Caco-2 (cell line): ENCODE data around the gene CUL4B. TPM values are rescaled to one million over a fixed set of nuclear protein-coding genes. Genes with fewer than 3 reads are reported as not detected.
"Not testable (repeated sequence)": the region's sequence is repeated elsewhere in the genome, so short reads cannot be mapped to it uniquely, and the experiment has no call there.

Experiments used
- BruUV-seq: library from RNA; stranded (reverse); fragments of 400-500 nt; replicated peaks from 2 replicates; lab custom pipeline; 2021; lab: Mats Ljungman, UMichigan
- CTCF ChIA-PET: fragments of 300-600 bp; sonication (Branson Sonifier 250); formaldehyde crosslinking; loops from one replicate; lab custom pipeline; 2022; ENCODE audit warnings: antibody characterized with exemption; lab: Charles Lee
- POLR2A ChIA-PET: fragments of 300-600 bp; sonication (Branson Sonifier 250); formaldehyde crosslinking; loops from one replicate; lab custom pipeline; 2022; ENCODE audit warnings: antibody characterized with exemption; lab: Charles Lee
- DNase-seq, 2 experiments: peaks; one replicate each; pipeline versions ENCODE4 v3.0.0 to v3.0.0-alpha.2; 2020 to 2022
- H3K27me3 ChIP-seq: replicated peaks from 2 replicates; pipeline ENCODE4 v1.6.0; 2011; ENCODE audit warnings: low read length; ENCODE audit not compliant: control insufficient read depth, insufficient read depth
- H3K36me3 ChIP-seq: 2 replicates; pipeline ENCODE4 v1.5.1; 2011; ENCODE audit warnings: low read length; ENCODE audit not compliant: control insufficient read depth, insufficient read depth
- H3K4me1 ChIP-seq: fragments of 250-450 bp; sonication (Bioruptor Pico); 2 replicates; pipeline ENCODE4 v1.5.1; 2020; ENCODE audit warnings: mild to moderate bottlenecking
- H3K4me3 ChIP-seq: 2 replicates; pipeline ENCODE4 v1.5.1; 2011; ENCODE audit warnings: low read depth, mild to moderate bottlenecking, control low read depth, low read length
- H3K9me3 ChIP-seq: fragments of 250-450 bp; sonication (Bioruptor Pico); 2 replicates; pipeline ENCODE4 v1.5.1; 2020; ENCODE audit warnings: mild to moderate bottlenecking, moderate library complexity
- H3K27ac Mint-ChIP-seq: one replicate; pipeline ENCODE4 v1.8.0; 2022; ENCODE audit warnings: mixed read lengths; ENCODE audit not compliant: unreplicated experiment
- H3K27me3 Mint-ChIP-seq: one replicate; pipeline ENCODE4 v1.8.0; 2022; ENCODE audit warnings: mixed read lengths; ENCODE audit not compliant: insufficient read depth, unreplicated experiment
- H3K36me3 Mint-ChIP-seq: one replicate; pipeline ENCODE4 v1.8.0; 2022; ENCODE audit warnings: mild to moderate bottlenecking, mixed read lengths; ENCODE audit not compliant: insufficient read depth, unreplicated experiment
- H3K4me1 Mint-ChIP-seq: one replicate; pipeline ENCODE4 v1.8.0; 2022; ENCODE audit warnings: low read depth, mixed read lengths; ENCODE audit not compliant: unreplicated experiment
- H3K4me3 Mint-ChIP-seq: one replicate; pipeline ENCODE4 v1.8.0; 2022; ENCODE audit warnings: mild to moderate bottlenecking, moderate library complexity, mixed read lengths; ENCODE audit not compliant: unreplicated experiment
- H3K9me3 Mint-ChIP-seq: one replicate; pipeline ENCODE4 v1.8.0; 2022; ENCODE audit warnings: mixed read lengths; ENCODE audit not compliant: unreplicated experiment
- intact Hi-C: fragments of 100-400 bp; cut with micrococcal nuclease; formaldehyde crosslinking; loops from one replicate; pipeline ENCODE4 v1.10.0; 2022; ENCODE audit not compliant: unreplicated experiment
- total RNA-seq: library from RNA; stranded (reverse); gene quantifications from 2 replicates; pipeline ENCODE4 v1.2.3, GENCODE V29; 2022
- TF ChIP-seq, protein P1 (sequence below), 2 experiments: fragments of 200-600 bp in 1 of 2; IDR thresholded peaks; 1 replicate in 1 of 2; 2 replicates in 1 of 2; pipeline versions ENCODE4 v1.5.1 to v1.8.0; 2011 to 2022; ENCODE audit warnings: antibody characterized with exemption in 1 of 2, control low read depth in 1 of 2, inconsistent platforms in 1 of 2, low read depth in 1 of 2, low read length in 1 of 2, mild to moderate bottlenecking in 1 of 2, moderate library complexity in 1 of 2; ENCODE audit not compliant: insufficient read depth in 1 of 2, severe bottlenecking in 1 of 2, unreplicated experiment in 1 of 2

Gene CUL4B
- total RNA-seq, 1 experiment from 2014 or later = 41.0 TPM

DNA sequence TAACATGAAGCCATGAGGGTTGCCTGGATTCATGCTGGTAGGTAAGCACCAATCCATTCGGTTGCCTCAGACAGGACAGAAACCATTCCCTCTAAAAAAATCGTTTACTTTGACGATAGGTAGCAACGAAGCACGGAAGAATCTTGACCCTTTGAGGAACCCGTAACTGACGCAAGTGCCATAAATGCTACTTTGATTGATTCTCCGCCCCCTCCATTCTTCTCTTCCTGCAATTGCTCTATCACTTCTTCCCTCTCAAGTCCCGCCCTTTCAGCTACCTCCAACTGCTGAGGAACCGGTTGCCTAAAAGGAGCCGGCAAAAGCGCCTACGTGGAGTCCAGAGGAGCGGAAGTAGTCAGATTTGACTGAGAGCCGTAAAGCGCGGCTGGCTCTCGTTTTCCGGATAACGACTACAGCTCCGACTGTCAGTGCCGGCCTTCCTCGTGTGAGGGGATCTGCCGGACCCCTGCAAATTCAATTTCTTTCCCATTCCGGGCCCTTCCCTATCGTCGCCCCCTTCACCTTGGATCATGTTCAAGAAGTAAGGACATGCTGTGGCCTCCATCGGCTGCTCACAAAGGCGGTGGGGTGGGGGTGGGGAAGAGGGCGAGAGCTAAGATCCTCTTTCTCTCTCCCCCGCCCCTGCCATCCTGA, 43.1 kb upstream of the CUL4B start, which contains the start of gene MCTS1:
TSS of gene MCTS1 (plus strand) at position 395 of the 654 bp plus-strand sequence. CDS start at position 531, 136 bp downstream.
- CTCF ChIA-PET = interaction anchor here (1.0 to 1.3 kb wide), 3 partner anchors 40 to 118 kb away, joined by 3 to 5 read pairs (median 4); partner anchors contain the start of gene CUL4B
- intact Hi-C loops = loop anchor here (1.0 to 5.0 kb wide), 3 partner anchors 26 to 92 kb away; partner anchors contain the start of gene C1GALT1C1
- BruUV-seq = no TSS peak
- Mint-ChIP-seq H3K36me3 (peaks cover 11% of the 10 kb centered on the region), H3K27me3 (no peaks in the 10 kb centered on the region), H3K4me1 (no peaks in the 10 kb centered on the region), H3K27ac (peak within 1 kb of the TSS; percentile 98), H3K9me3 (no peaks in the 10 kb centered on the region), H3K4me3 (peak within 1 kb of the TSS; percentile 99)
- POLR2A ChIA-PET = interaction anchor here (1.3 kb wide), 1 partner anchor 43 kb away, joined by 28 read pairs; the partner anchor contains the start of gene CUL4B
- no peaks in the 10 kb centered on the region for H3K36me3 ChIP-seq
- TF ChIP-seq, protein P1, sequence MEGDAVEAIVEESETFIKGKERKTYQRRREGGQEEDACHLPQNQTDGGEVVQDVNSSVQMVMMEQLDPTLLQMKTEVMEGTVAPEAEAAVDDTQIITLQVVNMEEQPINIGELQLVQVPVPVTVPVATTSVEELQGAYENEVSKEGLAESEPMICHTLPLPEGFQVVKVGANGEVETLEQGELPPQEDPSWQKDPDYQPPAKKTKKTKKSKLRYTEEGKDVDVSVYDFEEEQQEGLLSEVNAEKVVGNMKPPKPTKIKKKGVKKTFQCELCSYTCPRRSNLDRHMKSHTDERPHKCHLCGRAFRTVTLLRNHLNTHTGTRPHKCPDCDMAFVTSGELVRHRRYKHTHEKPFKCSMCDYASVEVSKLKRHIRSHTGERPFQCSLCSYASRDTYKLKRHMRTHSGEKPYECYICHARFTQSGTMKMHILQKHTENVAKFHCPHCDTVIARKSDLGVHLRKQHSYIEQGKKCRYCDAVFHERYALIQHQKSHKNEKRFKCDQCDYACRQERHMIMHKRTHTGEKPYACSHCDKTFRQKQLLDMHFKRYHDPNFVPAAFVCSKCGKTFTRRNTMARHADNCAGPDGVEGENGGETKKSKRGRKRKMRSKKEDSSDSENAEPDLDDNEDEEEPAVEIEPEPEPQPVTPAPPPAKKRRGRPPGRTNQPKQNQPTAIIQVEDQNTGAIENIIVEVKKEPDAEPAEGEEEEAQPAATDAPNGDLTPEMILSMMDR (IDR thresholded peaks at IDR 0.05; ENCODE audit: insufficient read depth in 1 of 2, low read depth in 1 of 2, low read length in 1 of 2, severe bottlenecking in 1 of 2, unreplicated experiment in 1 of 2) = no peak
- peak within 1 kb of the TSS; percentile 67 for H3K4me3 ChIP-seq
- H3K27me3 ChIP-seq = no peaks in the 10 kb centered on the region
- peak; percentile 88 to 95 for DNase-seq
- no peaks in the 10 kb centered on the region for H3K9me3 ChIP-seq
- H3K4me1 ChIP-seq = no peaks in the 10 kb centered on the region

DNA sequence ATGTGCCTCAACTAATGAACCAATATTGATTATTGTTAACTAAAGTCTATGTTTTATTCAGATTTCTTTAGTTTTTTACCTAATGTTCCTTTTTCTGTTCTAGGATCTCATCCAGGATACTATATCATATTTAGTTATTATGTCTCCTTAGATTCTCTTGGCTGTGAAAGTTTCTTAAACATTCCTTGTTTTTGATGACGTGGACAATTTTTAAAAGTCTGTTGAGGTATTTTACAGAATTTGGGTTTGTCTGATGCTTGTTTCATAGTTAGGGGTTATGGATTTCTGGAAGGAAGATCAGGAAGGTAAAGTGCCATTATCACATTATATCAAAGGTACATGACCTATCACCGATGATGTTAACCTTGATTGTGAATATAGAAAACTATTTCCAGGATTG, 24.9 kb upstream of the CUL4B start:
- H3K27me3 Mint-ChIP-seq = peaks cover 2% of the 10 kb centered on the region
- no peak for DNase-seq

DNA sequence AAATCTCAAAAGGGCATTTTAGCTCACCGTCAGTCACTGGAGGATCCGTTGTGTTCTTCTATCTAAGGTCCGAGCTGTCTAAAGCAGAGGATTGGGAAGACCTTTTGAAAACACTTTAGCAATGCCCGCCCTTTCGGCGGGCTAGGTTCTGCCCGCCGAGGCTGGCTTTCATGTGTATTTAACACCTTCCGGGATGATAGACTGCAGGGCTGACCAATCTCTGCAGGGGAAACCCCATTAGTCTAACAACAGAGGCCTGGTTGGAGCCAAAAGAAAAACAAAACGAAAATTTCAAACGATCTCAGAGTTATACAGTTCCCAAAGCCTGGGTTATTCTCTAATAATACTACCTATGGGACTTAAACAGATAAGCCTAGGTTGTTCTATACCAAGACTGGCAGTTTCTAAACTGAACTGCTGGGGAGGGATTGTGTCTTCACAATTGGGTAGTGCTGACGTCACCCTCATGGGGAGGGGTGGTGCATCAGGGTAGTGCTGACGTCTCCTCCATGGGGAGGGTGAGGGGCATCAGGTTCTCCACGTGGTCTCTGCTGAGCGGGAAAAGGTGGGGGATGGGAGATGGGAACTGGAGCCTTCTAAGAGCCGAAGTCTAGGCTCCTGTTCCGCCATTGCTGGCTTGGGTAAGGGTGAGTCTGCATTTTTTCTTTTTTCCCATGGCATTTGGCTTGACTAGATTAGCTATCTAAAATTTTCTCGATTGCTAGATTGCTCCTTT, 14.8 kb upstream of the CUL4B start:
- no peak overlapping the region for H3K27ac Mint-ChIP-seq
- intact Hi-C loops = no loop called here
- no peaks in the 10 kb centered on the region for H3K4me1 Mint-ChIP-seq
- TF ChIP-seq, protein P1 (IDR thresholded peaks at IDR 0.05; ENCODE audit: insufficient read depth in 1 of 2, low read depth in 1 of 2, low read length in 1 of 2, severe bottlenecking in 1 of 2, unreplicated experiment in 1 of 2) = no peak
- no peaks in the 10 kb centered on the region for H3K36me3 Mint-ChIP-seq
- no peak overlapping the region for H3K4me3 ChIP-seq
- no TSS peak for BruUV-seq
- no peaks in the 10 kb centered on the region for H3K27me3 Mint-ChIP-seq
- no peak overlapping the region for H3K4me3 Mint-ChIP-seq
- H3K36me3 ChIP-seq = no peaks in the 10 kb centered on the region
- no peaks in the 10 kb centered on the region for H3K4me1 ChIP-seq
- ChIA-PET POLR2A (no interaction called here), CTCF (no interaction called here)
- no peak for DNase-seq
- no peaks in the 10 kb centered on the region for H3K27me3 ChIP-seq
- no peaks in the 10 kb centered on the region for H3K9me3 ChIP-seq
- H3K9me3 Mint-ChIP-seq = no peaks in the 10 kb centered on the region

More for the DNA sequence above, 24.9 kb upstream of the CUL4B start:
- Histone ChIP-seq H3K4me1 (no peaks in the 10 kb centered on the region), H3K27me3 (no peaks in the 10 kb centered on the region), H3K9me3 (no peaks in the 10 kb centered on the region), H3K36me3 (no peaks in the 10 kb centered on the region), H3K4me3 (no peak overlapping the region)
- POLR2A ChIA-PET = no interaction called here
- Mint-ChIP-seq H3K9me3 (no peaks in the 10 kb centered on the region), H3K36me3 (no peaks in the 10 kb centered on the region), H3K27ac (no peak overlapping the region), H3K4me1 (no peaks in the 10 kb centered on the region), H3K4me3 (no peak overlapping the region)
- BruUV-seq = no TSS peak
- CTCF ChIA-PET = no interaction called here
- TF ChIP-seq, protein P1 (IDR thresholded peaks at IDR 0.05; ENCODE audit: insufficient read depth in 1 of 2, low read depth in 1 of 2, low read length in 1 of 2, severe bottlenecking in 1 of 2, unreplicated experiment in 1 of 2) = no peak
- intact Hi-C loops = no loop called here

DNA sequence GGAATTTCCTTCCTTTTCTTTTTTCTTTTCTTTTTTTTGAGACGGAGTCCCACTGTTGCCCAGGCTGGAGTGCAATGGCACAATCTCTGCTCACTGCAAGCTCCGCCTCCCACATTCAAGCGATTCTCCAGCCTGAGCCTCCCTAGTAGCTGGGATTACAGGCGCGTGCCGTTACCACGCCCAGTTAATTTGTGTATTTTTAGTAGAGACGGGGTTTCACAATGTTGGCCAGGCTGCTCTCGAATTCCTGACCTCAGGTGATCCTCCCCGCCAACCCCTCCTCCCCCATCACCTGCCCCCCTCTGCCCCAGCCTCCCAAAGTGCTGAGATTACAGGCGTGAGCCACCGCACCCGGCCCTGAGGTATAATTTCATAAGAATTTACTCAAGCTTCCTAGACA, 13.0 kb upstream of the CUL4B start:
- BruUV-seq, H3K4me3 ChIP-seq, H3K27me3 ChIP-seq, CTCF ChIA-PET, H3K4me3 Mint-ChIP-seq, H3K27me3 Mint-ChIP-seq, H3K27ac Mint-ChIP-seq, H3K4me1 Mint-ChIP-seq, POLR2A ChIA-PET, H3K36me3 Mint-ChIP-seq, DNase-seq, H3K36me3 ChIP-seq, intact Hi-C loops, H3K9me3 ChIP-seq, H3K9me3 Mint-ChIP-seq, H3K4me1 ChIP-seq: not testable (repeated sequence)
